Activated T-cell treated with anti-CD3 and anti-CD28 coated beads for 1 hour (primary cell): ENCODE data around the gene PLCB4.
"Not testable (repeated sequence)": the region's sequence is repeated elsewhere in the genome, so short reads cannot be mapped to it uniquely, and the experiment has no call there.

Experiments
- DNase-seq: peaks from one replicate; pipeline ENCODE4 v3.0.0-alpha.2; 2020; ENCODE audit warnings: low read depth

PLCB4 gene

DNA sequence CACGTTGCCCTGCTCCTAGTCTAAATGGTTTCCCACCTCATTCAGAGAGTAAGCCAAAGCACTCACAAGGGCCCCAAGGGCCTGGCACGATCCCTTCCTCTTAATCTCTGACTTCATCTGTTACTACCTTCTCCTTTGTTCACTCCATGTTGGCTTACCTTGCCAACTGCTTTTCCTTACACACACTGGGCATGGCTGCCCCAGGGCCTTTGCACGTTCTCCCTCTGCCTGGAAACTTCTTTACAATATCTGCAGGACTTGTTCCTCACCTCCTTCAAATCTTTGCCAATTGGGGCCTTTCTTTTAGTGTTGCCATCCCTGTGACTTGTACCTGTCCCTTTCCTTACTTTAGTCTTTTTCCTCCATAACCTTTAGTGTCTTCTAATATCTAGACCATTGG, 73.9 kb downstream of the PLCB4 start:
- no peak for DNase-seq

DNA sequence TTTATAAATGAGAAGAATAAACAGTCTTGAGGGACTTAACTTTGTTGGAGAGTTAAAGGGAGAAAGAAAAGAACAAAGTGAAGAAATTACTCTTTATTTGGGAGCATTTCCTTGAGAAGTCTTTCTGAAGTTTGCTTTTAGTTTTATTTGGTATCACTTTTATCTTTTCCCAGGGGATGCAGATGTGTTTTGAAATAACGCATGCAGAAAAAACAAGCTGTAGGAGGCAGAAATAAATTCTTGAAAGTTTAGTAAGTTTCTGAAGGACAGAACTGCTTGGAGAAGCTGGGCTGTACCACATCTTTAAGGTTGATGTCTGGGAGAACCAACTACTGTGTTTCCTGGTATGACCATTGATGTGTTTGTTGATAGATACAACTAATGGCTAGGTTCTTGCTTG, 75.0 kb downstream of the PLCB4 start:
- DNase-seq: no peak

DNA sequence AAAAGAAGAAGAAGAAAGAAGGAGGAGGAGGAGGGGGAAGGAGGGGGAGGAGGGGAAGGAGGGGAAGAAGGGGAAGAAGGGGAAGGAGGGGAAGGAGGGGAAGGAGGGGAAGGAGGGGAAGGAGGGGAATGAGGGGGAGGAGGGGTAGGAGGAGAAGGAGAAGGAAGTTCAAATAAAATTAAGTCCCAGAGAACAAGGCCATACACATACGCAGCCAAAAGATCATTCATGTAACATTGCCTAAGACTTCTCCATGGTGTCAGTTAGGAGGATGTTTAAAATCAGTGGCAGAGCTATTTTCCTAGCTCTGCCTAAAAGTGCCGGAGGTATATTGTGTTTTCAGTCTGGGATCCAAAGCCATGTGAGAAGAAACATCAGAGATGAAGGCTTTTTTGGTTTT, 75.8 kb downstream of the PLCB4 start:
- DNase-seq: no peak

DNA sequence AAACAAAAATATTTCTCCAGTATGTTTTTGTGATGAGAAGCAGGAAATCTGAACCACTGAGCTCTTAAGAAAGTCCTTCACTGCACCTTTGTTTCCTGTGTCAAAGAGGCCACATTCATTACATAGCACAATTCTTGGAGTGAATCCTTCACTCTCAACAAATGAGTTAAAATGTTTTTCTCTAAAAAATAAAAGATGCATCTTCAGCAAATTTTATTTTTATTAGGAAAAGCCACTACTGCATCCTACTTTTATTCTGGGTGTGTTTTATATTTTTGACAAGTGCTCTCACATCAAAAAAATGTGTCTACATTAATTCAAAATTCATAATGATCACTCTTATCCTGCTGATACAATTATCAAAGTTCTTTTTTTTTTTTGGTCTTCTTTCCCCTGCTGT, 76.3 kb downstream of the PLCB4 start:
- DNase-seq: no peak

DNA sequence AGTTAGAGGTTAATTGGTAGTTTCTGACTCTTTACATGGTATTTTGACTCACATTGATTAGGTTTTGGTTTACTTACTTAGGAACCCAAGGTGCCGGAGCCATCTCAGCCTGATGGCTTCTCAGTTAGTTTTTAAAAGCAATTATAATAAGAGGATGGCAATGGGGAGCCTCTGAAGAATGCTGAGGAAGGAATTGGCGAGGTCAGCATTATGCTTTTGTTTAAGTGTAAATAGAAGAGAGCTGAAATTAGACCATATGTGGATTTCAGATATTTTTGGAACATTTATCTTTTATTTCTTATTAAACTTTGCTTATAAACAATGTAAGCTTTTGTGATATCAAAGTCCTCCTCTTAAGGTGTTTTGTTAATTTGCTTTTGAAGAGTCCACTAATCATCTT, 77.8 kb downstream of the PLCB4 start:
- no peak for DNase-seq

GRCh38 chr20:9147547-9148024, 78.7 kb downstream of the PLCB4 start:
- no peak for DNase-seq

DNA sequence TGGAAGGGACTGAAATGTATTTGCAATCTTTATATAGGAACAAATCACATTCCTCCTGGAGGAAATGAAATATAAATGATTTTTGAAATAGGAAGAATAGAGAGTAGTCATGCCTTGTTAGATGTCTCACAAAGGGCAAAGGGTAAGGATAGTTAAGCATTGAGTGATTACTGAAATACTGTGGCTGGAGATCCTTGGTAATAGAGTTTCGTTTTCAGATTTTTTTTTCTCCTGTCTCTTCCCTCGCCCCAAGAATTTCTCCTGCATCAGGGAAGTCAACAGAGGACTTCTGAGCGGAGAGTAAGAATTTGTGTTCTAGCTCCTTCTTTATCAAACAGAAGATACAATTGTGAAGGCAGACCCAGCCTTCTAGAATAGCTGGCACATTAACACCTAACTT, 79.4 kb downstream of the PLCB4 start:
- no peak for DNase-seq

- no peak for DNase-seq
Measured at GRCh38 chr20:9149087-9149486, 80.2 kb downstream of the PLCB4 start.

GRCh38 chr20:9149796-9150195, 80.9 kb downstream of the PLCB4 start:
- DNase-seq: no peak

DNA sequence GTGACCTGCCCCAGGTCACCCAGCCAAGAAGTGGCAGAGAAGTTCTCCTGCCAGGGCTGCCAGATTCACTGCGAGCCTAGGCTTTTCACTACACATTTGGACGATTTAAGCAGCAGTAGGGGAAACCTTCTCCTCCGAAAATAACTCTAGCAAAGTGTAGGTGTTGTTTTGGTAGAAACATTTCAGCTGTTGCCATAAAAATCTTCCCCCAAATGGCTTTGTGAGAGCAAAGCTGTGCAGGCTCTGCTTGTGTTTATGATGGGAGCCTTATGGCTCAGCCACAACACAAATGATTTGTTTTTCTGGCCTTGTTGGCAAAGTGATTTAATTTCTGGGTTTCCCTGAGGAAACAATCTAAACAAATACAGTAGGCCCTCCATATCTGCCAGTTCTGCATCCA, 81.8 kb downstream of the PLCB4 start:
- no peak for DNase-seq

DNA sequence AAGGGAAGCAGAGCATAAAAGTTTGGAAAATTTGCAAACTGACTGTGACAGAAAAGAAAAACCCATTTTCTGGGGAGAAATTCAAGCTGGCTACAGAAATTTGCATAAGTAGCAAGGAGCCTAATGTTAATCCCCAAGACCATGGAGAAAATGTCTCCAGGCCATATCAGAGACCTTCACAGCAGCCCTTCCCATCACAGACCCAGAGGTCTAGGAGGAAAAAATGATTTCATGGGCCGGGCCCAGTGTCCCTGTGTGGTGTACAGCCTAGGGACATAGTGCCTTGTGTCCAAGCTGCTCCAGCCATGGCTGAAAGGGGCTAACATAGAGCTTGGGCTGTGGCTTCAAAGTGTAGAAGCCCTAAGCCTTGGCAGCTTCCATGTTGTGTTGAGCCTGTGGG, 83.3 kb downstream of the PLCB4 start:
- not testable (repeated sequence) for DNase-seq

GRCh38 chr20:9154464-9155024, 85.7 kb downstream of the PLCB4 start:
- DNase-seq: no peak

DNA sequence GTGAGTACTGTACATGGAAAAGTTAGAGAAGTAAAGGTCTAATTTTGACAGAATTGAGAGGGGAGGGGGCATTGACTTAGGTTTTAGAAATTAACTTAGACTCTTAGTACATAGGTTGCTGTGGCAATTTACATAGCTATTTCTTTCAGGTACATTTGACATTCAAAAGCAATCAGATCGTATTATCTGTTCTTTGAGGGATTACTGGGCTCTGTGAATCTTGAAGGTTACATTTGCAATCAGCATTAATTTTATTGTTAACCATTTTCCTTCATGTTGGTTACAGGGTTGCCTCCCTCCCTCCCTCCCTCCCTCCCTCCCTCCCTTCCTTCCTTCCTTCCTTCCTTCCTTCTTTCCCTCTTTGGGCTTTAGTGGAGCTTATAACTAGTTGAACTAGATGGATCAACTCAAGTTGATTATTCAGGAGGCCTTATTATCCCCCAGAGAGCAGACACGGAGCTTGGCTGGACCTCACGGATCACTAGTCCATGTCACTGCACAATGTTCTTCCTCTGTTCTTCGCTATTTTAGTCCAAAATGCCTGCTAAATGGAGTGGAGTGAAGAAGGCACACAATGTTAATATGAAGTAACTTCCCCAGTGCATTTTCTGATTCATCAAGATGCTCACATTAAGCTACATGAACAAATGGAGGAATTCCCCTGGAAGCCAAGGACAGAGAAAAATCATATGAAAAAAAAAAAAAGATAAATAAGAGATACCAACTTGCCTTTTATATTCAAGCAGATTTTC, 87.8 kb downstream of the PLCB4 start:
- DNase-seq: no peak

DNA sequence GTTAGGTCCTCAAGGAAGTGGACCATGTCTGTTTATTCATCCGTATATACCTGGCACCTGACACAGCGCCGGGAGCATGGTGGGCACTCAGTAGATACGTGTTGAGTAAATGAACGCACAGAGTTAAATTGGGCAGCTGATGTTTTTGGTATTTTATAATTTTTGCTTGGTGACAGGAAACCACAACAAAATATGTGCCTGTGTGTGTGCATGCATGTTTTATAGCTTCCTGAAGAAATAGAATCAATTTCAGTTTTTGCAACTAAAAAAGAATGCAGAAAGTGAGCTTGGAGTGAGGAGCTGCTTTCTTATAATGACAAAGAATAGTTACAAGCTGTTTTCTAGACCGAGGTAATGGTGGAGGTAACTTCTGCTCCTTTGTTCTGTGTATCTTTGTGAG, 91.4 kb downstream of the PLCB4 start:
- no peak for DNase-seq

- no peak for DNase-seq
Measured at GRCh38 chr20:9160757-9161156, 91.9 kb downstream of the PLCB4 start.

DNA sequence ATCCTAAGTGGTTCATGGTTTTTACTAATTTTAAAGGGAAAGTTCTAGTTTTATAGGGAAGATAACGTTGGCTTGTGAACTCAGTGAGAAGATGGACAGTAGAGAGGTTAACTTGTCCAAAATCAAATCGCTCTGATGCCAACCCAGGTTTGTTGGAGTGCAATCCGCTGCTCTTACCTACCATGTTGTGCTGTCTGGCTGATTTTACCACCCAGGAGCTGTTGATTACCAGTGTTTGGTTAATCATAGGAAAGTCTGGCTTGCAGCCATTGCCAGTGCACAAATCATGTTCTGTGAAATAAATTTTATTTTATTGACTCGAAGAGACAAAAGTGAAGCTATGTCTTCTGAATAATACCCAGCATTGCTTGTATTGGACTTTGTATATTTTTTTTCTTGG, 92.4 kb downstream of the PLCB4 start:
- DNase-seq: no peak

GRCh38 chr20:9163251-9163650, 94.4 kb downstream of the PLCB4 start:
- DNase-seq: no peak

DNA sequence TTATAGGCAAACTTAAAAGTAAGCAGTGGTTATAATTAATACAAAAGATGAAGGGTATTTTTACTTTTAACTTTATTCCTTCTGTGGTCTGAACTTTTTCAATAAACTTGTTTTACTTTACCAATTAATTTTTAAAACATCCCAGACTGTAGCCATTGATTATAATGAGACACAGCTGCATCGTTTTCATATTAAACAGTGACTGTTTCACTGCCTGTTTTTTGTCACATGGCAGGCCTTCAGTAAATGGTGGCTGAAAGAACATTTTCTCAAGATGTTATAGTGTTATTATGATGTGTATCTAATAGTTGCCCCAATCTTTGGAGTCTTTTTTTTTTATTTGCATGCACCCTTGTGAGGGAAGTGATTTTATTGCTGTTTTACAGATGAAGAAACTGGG, 95.1 kb downstream of the PLCB4 start:
- no peak for DNase-seq

GRCh38 chr20:9165261-9165660, 96.4 kb downstream of the PLCB4 start:
- no peak for DNase-seq

- DNase-seq: no peak
Measured at GRCh38 chr20:9166153-9166780, 97.4 kb downstream of the PLCB4 start.

- no peak for DNase-seq
Measured at GRCh38 chr20:9169409-9169808, 100.5 kb downstream of the PLCB4 start.

DNA sequence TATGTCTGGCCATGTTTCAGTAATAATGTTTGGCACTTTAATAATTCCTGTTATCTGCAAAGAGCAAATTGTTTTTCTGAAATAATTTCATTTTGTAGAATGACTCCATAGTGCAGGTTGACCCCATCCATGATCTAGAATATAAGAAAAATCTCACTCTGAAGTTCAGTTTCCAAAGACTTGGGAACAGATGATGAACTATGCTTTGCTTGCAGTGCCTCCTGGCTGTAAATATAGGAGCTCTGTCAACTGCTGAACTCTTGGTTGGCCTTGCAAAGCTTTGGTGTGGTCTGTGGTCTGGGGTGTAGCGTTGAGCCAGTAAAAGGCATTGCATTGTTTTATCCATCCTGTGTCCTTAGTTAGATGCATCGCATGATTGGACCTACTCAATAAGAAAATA, 104.0 kb downstream of the PLCB4 start:
- no peak for DNase-seq

DNA sequence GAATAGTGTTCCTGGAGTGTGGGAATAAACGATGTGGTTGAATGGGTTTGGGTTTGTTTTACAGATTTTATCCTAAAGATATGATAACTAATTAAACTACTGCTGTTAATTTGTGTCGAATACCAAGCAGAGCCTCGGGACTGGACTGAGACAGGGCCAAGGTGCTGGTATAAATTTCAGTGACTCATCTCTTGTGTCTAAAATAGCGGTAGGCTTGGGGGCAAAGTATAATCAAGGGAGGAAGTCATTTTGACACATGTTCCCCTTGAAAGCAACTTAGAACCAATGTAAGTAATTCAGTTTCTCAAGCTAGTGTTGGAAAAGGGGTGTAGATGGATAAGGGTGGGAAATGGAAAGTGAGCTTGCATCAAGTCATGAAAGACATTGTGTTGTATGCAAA, 108.4 kb downstream of the PLCB4 start:
- no peak for DNase-seq
